ENCODE data around the gene CD151.

DNA sequence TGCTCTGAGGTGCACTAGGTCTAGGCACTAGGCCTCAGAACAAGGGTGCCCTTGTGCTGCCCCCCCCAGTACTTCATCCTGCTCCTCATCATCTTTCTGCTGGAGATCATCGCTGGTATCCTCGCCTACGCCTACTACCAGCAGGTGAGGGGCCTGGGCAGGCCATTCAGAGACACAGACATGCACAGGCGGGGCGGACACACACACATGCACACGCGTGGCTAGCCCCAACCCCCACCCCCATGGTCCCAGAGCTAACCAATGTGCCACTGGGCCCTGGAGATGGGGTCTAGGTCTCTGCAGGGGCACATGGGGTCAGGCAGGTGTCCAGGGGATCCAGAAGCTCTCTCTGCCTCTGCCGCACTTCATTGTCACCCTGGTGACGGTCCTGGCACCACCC lies 3.9 kb downstream of the CD151 start:
- TF ChIP-seq, protein P1, sequence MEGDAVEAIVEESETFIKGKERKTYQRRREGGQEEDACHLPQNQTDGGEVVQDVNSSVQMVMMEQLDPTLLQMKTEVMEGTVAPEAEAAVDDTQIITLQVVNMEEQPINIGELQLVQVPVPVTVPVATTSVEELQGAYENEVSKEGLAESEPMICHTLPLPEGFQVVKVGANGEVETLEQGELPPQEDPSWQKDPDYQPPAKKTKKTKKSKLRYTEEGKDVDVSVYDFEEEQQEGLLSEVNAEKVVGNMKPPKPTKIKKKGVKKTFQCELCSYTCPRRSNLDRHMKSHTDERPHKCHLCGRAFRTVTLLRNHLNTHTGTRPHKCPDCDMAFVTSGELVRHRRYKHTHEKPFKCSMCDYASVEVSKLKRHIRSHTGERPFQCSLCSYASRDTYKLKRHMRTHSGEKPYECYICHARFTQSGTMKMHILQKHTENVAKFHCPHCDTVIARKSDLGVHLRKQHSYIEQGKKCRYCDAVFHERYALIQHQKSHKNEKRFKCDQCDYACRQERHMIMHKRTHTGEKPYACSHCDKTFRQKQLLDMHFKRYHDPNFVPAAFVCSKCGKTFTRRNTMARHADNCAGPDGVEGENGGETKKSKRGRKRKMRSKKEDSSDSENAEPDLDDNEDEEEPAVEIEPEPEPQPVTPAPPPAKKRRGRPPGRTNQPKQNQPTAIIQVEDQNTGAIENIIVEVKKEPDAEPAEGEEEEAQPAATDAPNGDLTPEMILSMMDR (optimal IDR thresholded peaks at IDR 0.05 in 1 of 3, IDR thresholded peaks at IDR 0.05 in 1 of 3, conservative IDR thresholded peaks at IDR 0.05 in 1 of 3; ENCODE audit: extremely low read depth in 1 of 3, insufficient read depth in 2 of 3, low read length in 3 of 3) = no peak
- TF ChIP-seq EZH2 (IDR thresholded peaks at IDR 0.05; ENCODE audit: low read length) = no peak
